DOHH2 (cell line): ENCODE results near the gene SPRTN.

ENCODE experiments used
- H3F3A ChIP-seq: fragments of 200-600 bp; sonication (generic), shearing (Covaris generic); 2 replicates; pipeline ENCODE4 v1.6.0; 2016; ENCODE audit warnings: antibody characterized with exemption, mild to moderate bottlenecking; ENCODE audit not compliant: control insufficient read depth, insufficient read depth
- H3K27ac ChIP-seq: fragments of 200-600 bp; sonication (generic); 2 replicates; pipeline ENCODE4 v1.5.1; 2014; ENCODE audit warnings: low read depth, mild to moderate bottlenecking, low read length, moderate library complexity
- H3K27me3 ChIP-seq: fragments of 200-600 bp; sonication (generic); 2 replicates; pipeline ENCODE4 v1.6.1; 2014; ENCODE audit warnings: mild to moderate bottlenecking, low read length, mixed read lengths; ENCODE audit not compliant: control insufficient read depth
- H3K36me3 ChIP-seq: fragments of 200-600 bp; sonication (generic); 2 replicates; pipeline ENCODE4 v1.6.1; 2014; ENCODE audit warnings: mild to moderate bottlenecking, low read length, moderate library complexity, mixed read lengths; ENCODE audit not compliant: control insufficient read depth
- H3K4me1 ChIP-seq: fragments of 200-600 bp; sonication (generic); 2 replicates; pipeline ENCODE4 v1.6.1; 2014; ENCODE audit warnings: mild to moderate bottlenecking, low read length, mixed read lengths; ENCODE audit not compliant: control insufficient read depth
- H3K4me2 ChIP-seq: fragments of 200-600 bp; sonication (generic); 2 replicates; pipeline ENCODE4 v1.6.0; 2014; ENCODE audit warnings: mild to moderate bottlenecking, low read length, moderate library complexity
- H3K4me3 ChIP-seq: fragments of 200-600 bp; sonication (generic); 2 replicates; pipeline ENCODE4 v1.5.1; 2014; ENCODE audit warnings: mild to moderate bottlenecking, low read length, mixed read lengths
- H3K79me2 ChIP-seq: fragments of 200-600 bp; sonication (generic); 2 replicates; pipeline ENCODE4 v1.6.1; 2014; ENCODE audit warnings: mild to moderate bottlenecking, low read length, mixed read lengths; ENCODE audit not compliant: control insufficient read depth
- H3K9me2 ChIP-seq: fragments of 200-600 bp; sonication (generic); replicated peaks from 2 replicates; pipeline ENCODE4 v1.6.1; 2014; ENCODE audit warnings: mild to moderate bottlenecking, low read length, mixed read lengths; ENCODE audit not compliant: control insufficient read depth
- H3K9me3 ChIP-seq: fragments of 200-600 bp; sonication (generic); 2 replicates; pipeline ENCODE4 v1.6.1; 2014; ENCODE audit warnings: antibody characterized with exemption, low read length, mixed read lengths; ENCODE audit not compliant: control insufficient read depth, insufficient read depth
- H4K20me1 ChIP-seq: fragments of 200-600 bp; sonication (generic); 2 replicates; pipeline ENCODE4 v1.6.0; 2014; ENCODE audit warnings: low read depth, mild to moderate bottlenecking, antibody characterized with exemption, low read length, moderate library complexity; ENCODE audit not compliant: control insufficient read depth, insufficient read depth
- CTCF ChIP-seq: fragments of 200-600 bp; sonication (generic); IDR thresholded peaks from one replicate; pipeline ENCODE4 v1.5.1; 2014; ENCODE audit warnings: antibody characterized with exemption, mild to moderate bottlenecking, low read depth, low read length; ENCODE audit not compliant: poor library complexity, severe bottlenecking
- EZH2phosphoT487 ChIP-seq: fragments of 200-600 bp; sonication (generic); IDR thresholded peaks from 2 replicates; pipeline ENCODE4 v1.6.1; 2017; ENCODE audit warnings: borderline replicate concordance, mild to moderate bottlenecking, antibody characterized with exemption, low read length, moderate library complexity, mixed read lengths

Gene SPRTN

GRCh38 chr1:231395998-231396390, 57.9 kb downstream of the SPRTN start:
- H3K4me2 ChIP-seq, result no peak overlapping the region
- no peaks in the 10 kb centered on the region for H3F3A ChIP-seq
- H3K27ac ChIP-seq, result no peak overlapping the region
- H3K36me3 ChIP-seq, result no peaks in the 10 kb centered on the region
- H3K9me3 ChIP-seq, result no peaks in the 10 kb centered on the region
- peaks cover 12% of the 10 kb centered on the region for H3K4me1 ChIP-seq
- H3K27me3 ChIP-seq, result no peaks in the 10 kb centered on the region
- peaks cover 73% of the 10 kb centered on the region for H3K79me2 ChIP-seq
- H3K9me2 ChIP-seq, result no peaks in the 10 kb centered on the region
- H3K4me3 ChIP-seq, result no peak overlapping the region
- TF ChIP-seq EZH2phosphoT487 (no peak), CTCF (no peak)
- H4K20me1 ChIP-seq, result peaks cover 17% of the 10 kb centered on the region

GRCh38 chr1:231396643-231397042, 58.5 kb downstream of the SPRTN start:
- Histone ChIP-seq H3K27me3 (no peaks in the 10 kb centered on the region), H3K36me3 (peaks cover 4% of the 10 kb centered on the region; the same call in 1 of the 2 replicates), H3K79me2 (peaks cover 70% of the 10 kb centered on the region), H3K27ac (no peak overlapping the region), H3K9me3 (no peaks in the 10 kb centered on the region), H3K4me1 (peaks cover 12% of the 10 kb centered on the region), H3F3A (no peaks in the 10 kb centered on the region), H3K4me2 (no peak overlapping the region), H4K20me1 (peaks cover 19% of the 10 kb centered on the region), H3K9me2 (no peaks in the 10 kb centered on the region), H3K4me3 (no peak overlapping the region)
- TF ChIP-seq EZH2phosphoT487, result no peak
- TF ChIP-seq CTCF, result no peak

- no peak for TF ChIP-seq CTCF
- no peak for TF ChIP-seq EZH2phosphoT487
- no peak overlapping the region for H3K27ac ChIP-seq
Observed at GRCh38 chr1:231397886-231398671, 60.0 kb downstream of the SPRTN start.

More at GRCh38 chr1:231397886-231398671, 60.0 kb downstream of the SPRTN start:
- Histone ChIP-seq H3K79me2 (peaks cover 69% of the 10 kb centered on the region), H3F3A (no peaks in the 10 kb centered on the region), H3K4me3 (no peak overlapping the region), H3K9me2 (no peaks in the 10 kb centered on the region), H3K4me2 (no peak overlapping the region), H4K20me1 (peaks cover 16% of the 10 kb centered on the region), H3K36me3 (peaks cover 4% of the 10 kb centered on the region; the same call in 1 of the 2 replicates), H3K4me1 (peaks cover 12% of the 10 kb centered on the region), H3K9me3 (no peaks in the 10 kb centered on the region), H3K27me3 (no peaks in the 10 kb centered on the region)
